Trophoblast cell (in vitro differentiated cells and primary cell): ENCODE data around the gene KCNK3.
"Not testable (repeated sequence)": the region's sequence is repeated elsewhere in the genome, so short reads cannot be mapped to it uniquely, and the experiment has no call there.

Experiments used
- DNase-seq, 2 donors: peaks; one replicate each; pipeline ENCODE4 v3.0.0-alpha.2; 2016
- H2AFZ ChIP-seq: 2 replicates; pipeline ENCODE4 v1.6.1; 2013; ENCODE audit warnings: low read length, moderate library complexity, mild to moderate bottlenecking; ENCODE audit not compliant: insufficient read depth, poor library complexity
- H2AK5ac ChIP-seq: 2 replicates; pipeline ENCODE4 v1.6.1; 2013; ENCODE audit warnings: mild to moderate bottlenecking, low read length
- H2BK120ac ChIP-seq: 2 replicates; pipeline ENCODE4 v1.6.1; 2013; ENCODE audit warnings: low read length, mild to moderate bottlenecking, moderate library complexity; ENCODE audit not compliant: insufficient read depth, poor library complexity
- H2BK12ac ChIP-seq: 2 replicates; pipeline ENCODE4 v1.6.1; 2013; ENCODE audit warnings: mild to moderate bottlenecking, low read length, moderate library complexity
- H2BK5ac ChIP-seq: 2 replicates; pipeline ENCODE4 v1.6.1; 2013; ENCODE audit warnings: low read length, low read depth, moderate library complexity, mild to moderate bottlenecking; ENCODE audit not compliant: poor library complexity
- H3K14ac ChIP-seq: 2 replicates; pipeline ENCODE4 v1.6.1; 2013; ENCODE audit warnings: mild to moderate bottlenecking, low read length
- H3K18ac ChIP-seq: 2 replicates; pipeline ENCODE4 v1.6.1; 2013; ENCODE audit warnings: mild to moderate bottlenecking, low read length
- H3K23ac ChIP-seq: 2 replicates; pipeline ENCODE4 v1.6.1; 2013; ENCODE audit warnings: low read length
- H3K27ac ChIP-seq: 2 replicates; pipeline ENCODE4 v1.5.1; 2013; ENCODE audit warnings: low read depth, mild to moderate bottlenecking, inconsistent platforms, low read length, moderate library complexity
- H3K27me3 ChIP-seq: 2 replicates; pipeline ENCODE4 v1.6.1; 2013; ENCODE audit warnings: inconsistent platforms, mild to moderate bottlenecking, low read length, moderate library complexity; ENCODE audit not compliant: insufficient read depth
- H3K36me3 ChIP-seq, 2 experiments: 1 replicate in 1 of 2; 2 replicates in 1 of 2; pipeline ENCODE4 v1.6.1; 2013; ENCODE audit warnings: low read length in 2 of 2, mild to moderate bottlenecking in 2 of 2, moderate library complexity in 1 of 2; ENCODE audit not compliant: insufficient read depth in 2 of 2, control insufficient read depth in 1 of 2
- H3K4ac ChIP-seq: 2 replicates; pipeline ENCODE4 v1.6.1; 2013; ENCODE audit warnings: low read depth, mild to moderate bottlenecking, low read length, moderate library complexity
- H3K4me1 ChIP-seq, 2 experiments: 1 replicate in 1 of 2; 2 replicates in 1 of 2; pipeline ENCODE4 v1.6.1; 2013; ENCODE audit warnings: low read length in 2 of 2, mild to moderate bottlenecking in 2 of 2, moderate library complexity in 1 of 2; ENCODE audit not compliant: insufficient read depth in 2 of 2, control insufficient read depth in 1 of 2
- H3K4me2 ChIP-seq: 2 replicates; pipeline ENCODE4 v1.6.1; 2013; ENCODE audit warnings: inconsistent platforms, mild to moderate bottlenecking, low read length, moderate library complexity
- H3K4me3 ChIP-seq: 2 replicates; pipeline ENCODE4 v1.5.1; 2013; ENCODE audit warnings: mild to moderate bottlenecking, low read depth, low read length, inconsistent platforms
- H3K79me1 ChIP-seq: one replicate; pipeline ENCODE4 v1.6.1; 2013; ENCODE audit warnings: low read length
- H3K79me2 ChIP-seq: 2 replicates; pipeline ENCODE4 v1.6.1; 2013; ENCODE audit warnings: low read length, mild to moderate bottlenecking; ENCODE audit not compliant: control insufficient read depth, insufficient read depth, poor library complexity
- H3K9ac ChIP-seq: 2 replicates; pipeline ENCODE4 v1.6.1; 2013; ENCODE audit warnings: mild to moderate bottlenecking, low read length
- H3K9me3 ChIP-seq: 2 replicates; pipeline ENCODE4 v1.6.1; 2013; ENCODE audit warnings: low read depth, mild to moderate bottlenecking, control low read depth, inconsistent platforms, low read length; ENCODE audit not compliant: insufficient read depth
- H4K12ac ChIP-seq: 2 replicates; pipeline ENCODE4 v1.6.1; 2013; ENCODE audit warnings: low read depth, mild to moderate bottlenecking, low read length, moderate library complexity
- H4K8ac ChIP-seq: 2 replicates; pipeline ENCODE4 v1.6.1; 2013; ENCODE audit warnings: low read depth, mild to moderate bottlenecking, low read length, moderate library complexity
- H4K91ac ChIP-seq: one replicate; pipeline ENCODE4 v1.6.1; 2013; ENCODE audit warnings: low read depth, mild to moderate bottlenecking, low read length, moderate library complexity
- WGBS: extraction: QIAGEN DNeasy Blood & Tissue Kit; methylation state at CpG from one replicate; pipeline ENCODE4 v1.1.7; 2013; ENCODE audit warnings: missing lambda C conversion rate; ENCODE audit not compliant: insufficient read length, insufficient coverage; ENCODE audit errors: extremely low coverage; 5-methylcytosine and 5-hydroxymethylcytosine counted together

The KCNK3 gene

DNA sequence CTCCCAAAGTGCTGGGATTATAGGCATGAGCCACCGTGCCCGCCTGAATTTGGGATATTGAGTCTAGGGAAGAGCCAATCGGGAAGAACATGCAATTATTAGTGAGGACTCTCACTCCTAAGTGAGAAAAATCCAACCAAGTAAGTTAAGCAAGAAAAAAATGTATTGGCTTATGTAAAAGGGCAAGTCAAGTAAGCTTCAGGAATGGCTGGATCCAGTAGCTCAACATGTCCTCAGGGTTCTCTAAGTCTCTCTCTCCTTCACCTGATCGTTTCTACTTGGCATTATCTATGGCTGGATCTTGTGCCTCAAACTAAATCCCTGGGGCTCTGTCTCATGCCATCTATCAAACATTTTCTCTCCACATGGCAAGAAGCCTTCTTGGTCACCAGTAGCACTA lies 35.3 kb upstream of the KCNK3 start:
- H3K9me3 ChIP-seq = peaks cover 3% of the 10 kb centered on the region
- no peak overlapping the region for H2AFZ ChIP-seq
- no peak overlapping the region for H3K18ac ChIP-seq
- no peaks in the 10 kb centered on the region for H3K79me2 ChIP-seq
- no peaks in the 10 kb centered on the region for H3K4me1 ChIP-seq
- no peak overlapping the region for H4K12ac ChIP-seq
- no peaks in the 10 kb centered on the region for H3K36me3 ChIP-seq
- no peak overlapping the region for H3K9ac ChIP-seq
- H3K4ac ChIP-seq = no peak overlapping the region
- no peak for DNase-seq
- H4K91ac ChIP-seq = no peak overlapping the region
- H3K27ac ChIP-seq = no peak overlapping the region
- H3K14ac ChIP-seq = no peak overlapping the region
- H2AK5ac ChIP-seq = no peak overlapping the region
- WGBS = no CpG with 5 or more reads among the region's 4 CpGs
- H3K79me1 ChIP-seq = no peaks in the 10 kb centered on the region
- no peak overlapping the region for H3K23ac ChIP-seq
- H2BK120ac ChIP-seq = no peak overlapping the region
- no peak overlapping the region for H2BK12ac ChIP-seq
- H2BK5ac ChIP-seq = no peak overlapping the region
- no peaks in the 10 kb centered on the region for H3K27me3 ChIP-seq
- no peak overlapping the region for H3K4me2 ChIP-seq
- no peak overlapping the region for H3K4me3 ChIP-seq
- no peak overlapping the region for H4K8ac ChIP-seq

DNA sequence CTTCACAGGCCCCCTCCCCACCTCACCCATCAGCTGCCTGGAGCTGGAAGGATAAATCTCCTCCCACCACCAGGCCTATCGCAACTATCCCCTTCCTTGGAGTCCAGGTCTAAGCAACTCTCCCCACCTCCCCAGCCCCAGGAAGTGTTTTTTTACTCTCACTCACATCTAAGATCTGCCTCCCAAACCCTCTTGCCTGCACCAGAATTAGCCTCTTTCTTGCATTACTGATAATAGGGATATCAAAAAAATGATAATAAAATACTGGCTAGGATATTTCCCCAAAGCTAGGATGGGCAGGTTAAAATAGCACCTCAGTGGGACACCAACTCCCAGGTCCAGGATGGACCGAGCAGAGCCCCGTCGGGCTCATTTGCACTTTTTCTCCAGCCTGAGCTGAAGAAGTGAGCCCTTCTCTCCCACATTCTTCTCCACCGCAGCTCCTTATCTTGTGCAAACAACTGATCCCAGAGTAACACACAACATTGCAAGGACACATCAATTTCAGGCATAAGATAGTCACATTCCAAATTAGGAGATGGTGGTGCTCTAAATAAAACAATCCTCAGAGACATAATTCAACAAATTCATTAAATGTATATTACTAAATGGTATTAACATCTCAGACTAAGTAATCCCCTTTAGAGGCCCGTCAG lies 33.7 kb upstream of the KCNK3 start:
- H3K36me3 ChIP-seq = no peaks in the 10 kb centered on the region
- no peak overlapping the region for H3K23ac ChIP-seq
- no peak overlapping the region for H2BK12ac ChIP-seq
- no peak overlapping the region for H3K4me3 ChIP-seq
- DNase-seq = no peak
- no CpG with 5 or more reads among the region's 6 CpGs for WGBS
- no peaks in the 10 kb centered on the region for H3K27me3 ChIP-seq
- H3K79me1 ChIP-seq = no peaks in the 10 kb centered on the region
- H4K8ac ChIP-seq = no peak overlapping the region
- no peak overlapping the region for H3K4me2 ChIP-seq
- no peak overlapping the region for H3K14ac ChIP-seq
- H3K4me1 ChIP-seq = no peaks in the 10 kb centered on the region
- H3K9me3 ChIP-seq = peaks cover 3% of the 10 kb centered on the region
- no peak overlapping the region for H2BK5ac ChIP-seq
- no peak overlapping the region for H3K4ac ChIP-seq
- H3K9ac ChIP-seq = no peak overlapping the region
- H2BK120ac ChIP-seq = no peak overlapping the region
- no peak overlapping the region for H2AK5ac ChIP-seq
- H4K12ac ChIP-seq = no peak overlapping the region
- H3K27ac ChIP-seq = no peak overlapping the region
- H4K91ac ChIP-seq = no peak overlapping the region
- H3K18ac ChIP-seq = no peak overlapping the region
- H3K79me2 ChIP-seq = no peaks in the 10 kb centered on the region
- H2AFZ ChIP-seq = no peak overlapping the region

GRCh38 chr2:26660363-26660962 lies 32.1 kb upstream of the KCNK3 start:
- H3K23ac ChIP-seq = no peak overlapping the region
- no peak overlapping the region for H3K14ac ChIP-seq
- no peak overlapping the region for H4K91ac ChIP-seq
- no peaks in the 10 kb centered on the region for H3K4me1 ChIP-seq
- H3K79me1 ChIP-seq = no peaks in the 10 kb centered on the region
- DNase-seq = no peak
- H4K12ac ChIP-seq = no peak overlapping the region
- no peaks in the 10 kb centered on the region for H3K79me2 ChIP-seq
- H3K9me3 ChIP-seq = peaks cover 3% of the 10 kb centered on the region
- no peak overlapping the region for H3K27ac ChIP-seq
- no peak overlapping the region for H4K8ac ChIP-seq
- H3K4me3 ChIP-seq = no peak overlapping the region
- H3K4ac ChIP-seq = no peak overlapping the region
- H3K18ac ChIP-seq = no peak overlapping the region
- H2AFZ ChIP-seq = no peak overlapping the region
- H2BK120ac ChIP-seq = no peak overlapping the region
- no peaks in the 10 kb centered on the region for H3K27me3 ChIP-seq
- H2BK5ac ChIP-seq = no peak overlapping the region
- WGBS = no CpG with 5 or more reads among the region's 1 CpG
- H3K9ac ChIP-seq = no peak overlapping the region
- H2AK5ac ChIP-seq = no peak overlapping the region
- H3K36me3 ChIP-seq = no peaks in the 10 kb centered on the region
- no peak overlapping the region for H3K4me2 ChIP-seq
- H2BK12ac ChIP-seq = no peak overlapping the region

- H3K4me2 ChIP-seq, H3K27ac ChIP-seq, H3K14ac ChIP-seq, H4K8ac ChIP-seq, H4K12ac ChIP-seq, H3K4me3 ChIP-seq, H3K18ac ChIP-seq, H3K4ac ChIP-seq, H3K79me1 ChIP-seq, H3K79me2 ChIP-seq, H4K91ac ChIP-seq, H2AFZ ChIP-seq, H3K23ac ChIP-seq, H3K36me3 ChIP-seq, H3K9me3 ChIP-seq, H2BK5ac ChIP-seq, H3K4me1 ChIP-seq, H2AK5ac ChIP-seq, H2BK12ac ChIP-seq, DNase-seq, H2BK120ac ChIP-seq, H3K9ac ChIP-seq, H3K27me3 ChIP-seq: not testable (repeated sequence)
- no CpG with 5 or more reads among the region's 21 CpGs for WGBS
These were observed 27.2 kb upstream of the KCNK3 start for GRCh38 chr2:26665296-26665695.
